ENCODE data around the gene NF1.
"Not testable (repeated sequence)": the region's sequence is repeated elsewhere in the genome, so short reads cannot be mapped to it uniquely, and the experiment has no call there.

Gene NF1, protein sequence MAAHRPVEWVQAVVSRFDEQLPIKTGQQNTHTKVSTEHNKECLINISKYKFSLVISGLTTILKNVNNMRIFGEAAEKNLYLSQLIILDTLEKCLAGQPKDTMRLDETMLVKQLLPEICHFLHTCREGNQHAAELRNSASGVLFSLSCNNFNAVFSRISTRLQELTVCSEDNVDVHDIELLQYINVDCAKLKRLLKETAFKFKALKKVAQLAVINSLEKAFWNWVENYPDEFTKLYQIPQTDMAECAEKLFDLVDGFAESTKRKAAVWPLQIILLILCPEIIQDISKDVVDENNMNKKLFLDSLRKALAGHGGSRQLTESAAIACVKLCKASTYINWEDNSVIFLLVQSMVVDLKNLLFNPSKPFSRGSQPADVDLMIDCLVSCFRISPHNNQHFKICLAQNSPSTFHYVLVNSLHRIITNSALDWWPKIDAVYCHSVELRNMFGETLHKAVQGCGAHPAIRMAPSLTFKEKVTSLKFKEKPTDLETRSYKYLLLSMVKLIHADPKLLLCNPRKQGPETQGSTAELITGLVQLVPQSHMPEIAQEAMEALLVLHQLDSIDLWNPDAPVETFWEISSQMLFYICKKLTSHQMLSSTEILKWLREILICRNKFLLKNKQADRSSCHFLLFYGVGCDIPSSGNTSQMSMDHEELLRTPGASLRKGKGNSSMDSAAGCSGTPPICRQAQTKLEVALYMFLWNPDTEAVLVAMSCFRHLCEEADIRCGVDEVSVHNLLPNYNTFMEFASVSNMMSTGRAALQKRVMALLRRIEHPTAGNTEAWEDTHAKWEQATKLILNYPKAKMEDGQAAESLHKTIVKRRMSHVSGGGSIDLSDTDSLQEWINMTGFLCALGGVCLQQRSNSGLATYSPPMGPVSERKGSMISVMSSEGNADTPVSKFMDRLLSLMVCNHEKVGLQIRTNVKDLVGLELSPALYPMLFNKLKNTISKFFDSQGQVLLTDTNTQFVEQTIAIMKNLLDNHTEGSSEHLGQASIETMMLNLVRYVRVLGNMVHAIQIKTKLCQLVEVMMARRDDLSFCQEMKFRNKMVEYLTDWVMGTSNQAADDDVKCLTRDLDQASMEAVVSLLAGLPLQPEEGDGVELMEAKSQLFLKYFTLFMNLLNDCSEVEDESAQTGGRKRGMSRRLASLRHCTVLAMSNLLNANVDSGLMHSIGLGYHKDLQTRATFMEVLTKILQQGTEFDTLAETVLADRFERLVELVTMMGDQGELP (N-terminal part only)

DNA sequence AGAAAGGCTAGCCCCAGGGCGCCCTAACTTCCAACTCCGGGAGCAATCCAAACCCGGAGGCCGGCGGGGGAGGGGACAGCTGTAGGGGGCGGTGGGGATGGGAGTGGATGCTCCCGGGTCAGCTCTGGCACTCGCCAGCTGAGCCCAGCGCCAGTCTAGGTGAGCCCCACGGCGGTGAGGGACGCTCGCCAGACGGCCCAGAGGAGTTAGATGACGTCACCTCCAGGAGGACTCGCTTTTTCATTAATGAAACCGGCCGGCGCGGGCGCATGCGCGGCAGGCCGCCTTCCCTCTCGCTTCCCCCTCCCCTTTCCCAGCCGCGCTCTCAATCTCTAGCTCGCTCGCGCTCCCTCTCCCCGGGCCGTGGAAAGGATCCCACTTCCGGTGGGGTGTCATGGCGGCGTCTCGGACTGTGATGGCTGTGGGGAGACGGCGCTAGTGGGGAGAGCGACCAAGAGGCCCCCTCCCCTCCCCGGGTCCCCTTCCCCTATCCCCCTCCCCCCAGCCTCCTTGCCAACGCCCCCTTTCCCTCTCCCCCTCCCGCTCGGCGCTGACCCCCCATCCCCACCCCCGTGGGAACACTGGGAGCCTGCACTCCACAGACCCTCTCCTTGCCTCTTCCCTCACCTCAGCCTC is at the start of gene NF1:
TSS of gene NF1 (plus strand) at position 378 of the 636 bp plus-strand sequence. CDS start 333 bp downstream, outside the sequence.
- DNase-seq, result peak; percentile 91

- DNase-seq, result not testable (repeated sequence)
These were observed 47.8 kb upstream of the NF1 start for GRCh38 chr17:31046856-31047425.

- DNase-seq, result no peak
These were observed 46.6 kb upstream of the NF1 start for GRCh38 chr17:31048142-31048541.

- DNase-seq, result no peak
These were observed 46.0 kb upstream of the NF1 start for GRCh38 chr17:31048780-31049179.

GRCh38 chr17:31050948-31051347 is 43.8 kb upstream of the NF1 start:
- DNase-seq, result no peak

DNA sequence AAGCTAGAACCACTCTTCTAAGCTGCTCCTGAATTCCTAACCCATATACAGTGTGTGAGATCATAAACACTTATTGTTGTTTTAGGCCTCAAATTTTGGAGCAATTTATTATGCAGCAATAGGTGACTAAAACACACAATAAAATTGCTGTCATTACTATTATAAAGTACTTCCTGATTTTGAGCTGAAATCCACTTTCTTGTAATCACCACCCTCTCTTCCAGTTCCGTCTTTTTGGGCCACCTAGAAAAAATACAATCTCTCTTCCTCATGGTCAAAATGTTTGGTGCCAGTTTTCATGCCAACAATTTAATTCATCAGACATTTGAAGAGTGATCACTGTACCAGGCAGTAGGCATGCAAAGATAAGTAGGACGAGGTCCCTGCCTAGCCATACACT is 43.3 kb upstream of the NF1 start:
- DNase-seq, result no peak

- DNase-seq, result no peak
These were observed 42.4 kb upstream of the NF1 start for GRCh38 chr17:31052187-31052889.

DNA sequence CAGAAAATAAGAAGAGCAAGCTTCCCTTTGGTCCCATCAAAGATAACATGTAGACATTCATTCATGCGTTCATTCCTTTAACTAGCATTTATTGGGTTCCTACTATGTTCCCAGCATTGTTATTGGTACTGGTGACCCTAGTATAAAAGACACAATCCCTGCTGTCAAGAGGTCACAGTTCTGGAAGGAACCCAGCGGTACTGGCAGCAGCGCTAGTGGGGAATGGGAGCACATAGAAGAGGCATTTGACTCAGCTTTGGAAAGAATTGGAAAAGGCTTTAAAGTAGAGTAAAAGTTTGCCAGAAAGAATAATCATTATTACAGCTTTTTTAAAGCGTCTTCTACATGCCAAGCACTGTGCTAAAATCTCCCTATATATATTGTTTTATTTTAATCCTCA is 41.7 kb upstream of the NF1 start:
- DNase-seq, result no peak

- no peak for DNase-seq
These were observed 40.0 kb upstream of the NF1 start for GRCh38 chr17:31054761-31055160.

- DNase-seq, result no peak
These were observed 35.8 kb upstream of the NF1 start for GRCh38 chr17:31058976-31059375.

- DNase-seq, result no peak
These were observed 33.8 kb upstream of the NF1 start for GRCh38 chr17:31060791-31061550.

DNA sequence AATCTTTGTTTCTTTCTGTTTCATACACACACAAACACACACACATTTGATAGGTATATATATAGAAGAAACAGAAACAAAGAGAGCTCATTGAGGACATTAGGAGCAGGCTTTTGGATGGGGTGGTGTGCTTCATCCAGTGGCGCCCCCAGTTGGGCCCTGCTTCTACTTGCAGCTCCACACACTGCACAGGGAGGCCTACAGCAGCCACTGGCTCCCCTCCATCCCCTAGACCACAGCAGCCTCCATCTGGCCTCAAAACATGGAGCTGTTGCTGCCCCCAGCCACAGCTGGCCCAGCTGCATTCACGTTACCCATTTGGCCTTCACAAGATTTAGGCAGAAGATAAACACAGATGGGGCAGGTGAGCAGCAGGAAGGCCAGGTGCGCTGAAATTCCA is 33.1 kb upstream of the NF1 start:
- no peak for DNase-seq

GRCh38 chr17:31062346-31062745 is 32.4 kb upstream of the NF1 start:
- no peak for DNase-seq

DNA sequence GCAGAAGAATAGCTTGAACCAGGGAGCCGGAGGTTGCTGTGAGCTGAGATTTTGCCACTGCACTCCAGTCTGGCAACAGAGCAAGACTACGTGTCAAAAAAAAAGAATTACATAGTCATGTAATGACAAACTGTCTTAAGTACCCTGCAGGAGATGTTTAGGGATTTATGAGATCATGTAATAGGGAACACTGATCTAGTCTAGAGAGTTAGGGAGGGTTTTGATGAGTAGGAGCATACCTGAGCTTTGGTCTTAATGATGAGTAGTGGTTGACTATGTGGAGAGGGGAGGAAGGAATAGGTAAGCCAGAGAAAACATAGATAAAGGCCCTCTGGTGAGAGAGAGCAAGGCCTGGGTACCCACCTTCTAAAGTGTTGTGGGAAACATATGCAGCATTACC is 30.1 kb upstream of the NF1 start:
- no peak for DNase-seq

- DNase-seq, result peak; percentile 8
These were observed 27.0 kb upstream of the NF1 start for GRCh38 chr17:31067691-31068184.

- no peak for DNase-seq
These were observed 26.5 kb upstream of the NF1 start for GRCh38 chr17:31068291-31068690.

GRCh38 chr17:31072186-31072585 is 22.6 kb upstream of the NF1 start:
- no peak for DNase-seq

DNA sequence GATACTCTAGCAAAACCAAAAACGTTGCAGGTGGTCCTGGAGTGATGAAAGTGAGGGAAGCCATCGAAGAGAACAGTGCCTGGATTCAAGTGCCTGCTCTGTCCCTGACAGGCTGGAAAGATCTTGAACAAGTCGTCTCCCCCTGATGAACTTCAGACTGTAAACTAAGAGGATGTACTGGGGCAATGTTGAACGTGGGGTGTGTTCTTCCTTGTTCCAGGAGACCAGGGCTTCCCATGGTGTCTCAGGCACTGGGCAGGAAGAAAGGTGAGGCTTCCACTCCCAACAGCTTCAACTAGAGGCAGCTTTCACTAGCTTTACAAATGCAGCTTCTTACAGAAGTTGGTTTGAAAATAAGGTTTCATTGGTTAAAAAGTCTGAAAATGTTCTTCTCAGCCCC is 21.4 kb upstream of the NF1 start:
- no peak for DNase-seq

- no peak for DNase-seq
These were observed 19.8 kb upstream of the NF1 start for GRCh38 chr17:31074772-31075555.

DNA sequence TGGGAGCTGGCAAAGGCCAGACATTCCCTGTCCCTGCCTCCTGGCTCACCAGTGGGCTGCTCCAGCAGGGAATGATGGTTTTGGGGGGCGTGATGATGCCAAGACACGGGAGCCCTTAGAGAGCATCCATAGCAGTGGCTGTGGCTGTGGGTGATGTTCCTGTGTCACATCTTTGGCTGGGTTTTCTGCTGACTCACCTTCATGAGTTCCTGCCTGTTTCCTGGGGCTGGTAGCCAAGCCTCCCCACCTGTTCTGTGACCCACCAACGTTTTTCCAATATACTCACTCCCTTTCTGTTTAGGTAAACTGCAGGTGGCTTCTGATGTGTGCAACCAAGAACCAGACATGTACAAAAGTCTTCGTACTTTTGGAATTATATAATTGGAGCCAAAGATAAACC is 16.5 kb upstream of the NF1 start:
- DNase-seq, result no peak
